Progenitor cell of endocrine pancreas (in vitro differentiated cells): Measurements from ENCODE around the gene OR2J1. TPM values are rescaled to one million over a fixed set of nuclear protein-coding genes. Genes with fewer than 3 reads are reported as not detected.
"Not testable (repeated sequence)": the region's sequence is repeated elsewhere in the genome, so short reads cannot be mapped to it uniquely, and the experiment has no call there.

Experiments
- DNase-seq: peaks from one replicate; pipeline ENCODE4 v3.0.0; 2021; ENCODE audit warnings: low spot score; ENCODE audit not compliant: unreplicated experiment
- H3K27ac Mint-ChIP-seq: 2 replicates; pipeline ENCODE4 v1.8.0; 2021; ENCODE audit warnings: mild to moderate bottlenecking, moderate library complexity, mixed read lengths
- H3K27me3 Mint-ChIP-seq: 2 replicates; pipeline ENCODE4 v1.8.0; 2021; ENCODE audit warnings: mixed read lengths
- H3K36me3 Mint-ChIP-seq: 2 replicates; pipeline ENCODE4 v1.8.0; 2022; ENCODE audit warnings: mixed read lengths; ENCODE audit not compliant: insufficient read depth
- H3K4me1 Mint-ChIP-seq: 2 replicates; pipeline ENCODE4 v1.8.0; 2021; ENCODE audit warnings: low read depth, mixed read lengths
- H3K4me3 Mint-ChIP-seq: 2 replicates; pipeline ENCODE4 v1.8.0; 2021; ENCODE audit warnings: low read depth, mild to moderate bottlenecking, moderate library complexity, mixed read lengths
- H3K9me3 Mint-ChIP-seq: 2 replicates; pipeline ENCODE4 v1.8.0; 2021; ENCODE audit warnings: low read depth, mixed read lengths
- total RNA-seq: library from RNA; stranded (reverse); gene quantifications from 2 replicates; pipeline ENCODE4 v1.2.1, GENCODE V29; 2021
- TF ChIP-seq, protein P1 (sequence below): fragments of 200-600 bp; sonication (generic); IDR thresholded peaks from one replicate; pipeline ENCODE4 v1.5.0; 2021; ENCODE audit warnings: antibody characterized with exemption, mild to moderate bottlenecking; ENCODE audit not compliant: unreplicated experiment

Gene OR2J1
- total RNA-seq, 1 donor from 2014 or later, result not detected

DNA sequence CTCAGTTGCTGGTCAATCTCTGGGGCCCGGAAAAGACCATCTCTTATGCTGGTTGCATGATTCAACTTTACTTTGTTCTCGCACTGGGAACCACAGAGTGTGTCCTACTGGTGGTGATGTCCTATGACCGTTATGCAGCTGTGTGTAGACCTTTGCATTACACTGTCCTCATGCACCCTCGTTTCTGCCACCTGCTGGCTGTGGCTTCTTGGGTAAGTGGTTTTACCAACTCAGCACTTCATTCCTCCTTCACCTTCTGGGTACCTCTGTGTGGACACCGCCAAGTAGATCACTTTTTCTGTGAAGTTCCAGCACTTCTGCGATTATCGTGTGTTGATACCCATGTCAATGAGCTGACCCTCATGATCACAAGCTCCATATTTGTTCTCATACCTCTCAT is 12.8 kb downstream of the OR2J1 start:
- H3K4me1 Mint-ChIP-seq, result peaks cover 9% of the 10 kb centered on the region
- no peak for DNase-seq
- TF ChIP-seq, protein P1, sequence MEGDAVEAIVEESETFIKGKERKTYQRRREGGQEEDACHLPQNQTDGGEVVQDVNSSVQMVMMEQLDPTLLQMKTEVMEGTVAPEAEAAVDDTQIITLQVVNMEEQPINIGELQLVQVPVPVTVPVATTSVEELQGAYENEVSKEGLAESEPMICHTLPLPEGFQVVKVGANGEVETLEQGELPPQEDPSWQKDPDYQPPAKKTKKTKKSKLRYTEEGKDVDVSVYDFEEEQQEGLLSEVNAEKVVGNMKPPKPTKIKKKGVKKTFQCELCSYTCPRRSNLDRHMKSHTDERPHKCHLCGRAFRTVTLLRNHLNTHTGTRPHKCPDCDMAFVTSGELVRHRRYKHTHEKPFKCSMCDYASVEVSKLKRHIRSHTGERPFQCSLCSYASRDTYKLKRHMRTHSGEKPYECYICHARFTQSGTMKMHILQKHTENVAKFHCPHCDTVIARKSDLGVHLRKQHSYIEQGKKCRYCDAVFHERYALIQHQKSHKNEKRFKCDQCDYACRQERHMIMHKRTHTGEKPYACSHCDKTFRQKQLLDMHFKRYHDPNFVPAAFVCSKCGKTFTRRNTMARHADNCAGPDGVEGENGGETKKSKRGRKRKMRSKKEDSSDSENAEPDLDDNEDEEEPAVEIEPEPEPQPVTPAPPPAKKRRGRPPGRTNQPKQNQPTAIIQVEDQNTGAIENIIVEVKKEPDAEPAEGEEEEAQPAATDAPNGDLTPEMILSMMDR, result no peak

DNA sequence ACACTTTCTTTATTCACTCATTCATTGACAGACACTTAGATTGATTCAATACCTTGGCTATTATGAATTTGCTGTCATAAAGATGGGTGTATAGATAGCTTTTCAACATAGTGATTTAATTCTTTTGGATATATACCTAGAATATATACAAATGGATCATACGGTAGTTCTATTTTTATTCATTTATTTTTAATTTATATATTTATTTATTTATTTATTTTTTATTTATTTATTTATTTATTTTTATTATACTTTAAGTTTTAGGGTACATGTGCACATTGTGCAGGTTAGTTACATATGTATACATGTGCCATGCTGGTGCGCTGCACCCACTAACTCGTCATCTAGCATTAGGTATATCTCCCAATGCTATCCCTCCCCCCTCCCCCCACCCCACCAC is 15.7 kb downstream of the OR2J1 start:
- not testable (repeated sequence) for H3K4me1 Mint-ChIP-seq, H3K4me3 Mint-ChIP-seq, H3K27ac Mint-ChIP-seq, H3K9me3 Mint-ChIP-seq, H3K36me3 Mint-ChIP-seq, DNase-seq
- peaks cover 11% of the 10 kb centered on the region for H3K27me3 Mint-ChIP-seq

More for the DNA sequence above, 12.8 kb downstream of the OR2J1 start:
- Mint-ChIP-seq H3K9me3 (no peaks in the 10 kb centered on the region), H3K27ac (no peak overlapping the region), H3K4me3 (no peak overlapping the region), H3K27me3 (peaks cover 11% of the 10 kb centered on the region), H3K36me3 (no peaks in the 10 kb centered on the region)

DNA sequence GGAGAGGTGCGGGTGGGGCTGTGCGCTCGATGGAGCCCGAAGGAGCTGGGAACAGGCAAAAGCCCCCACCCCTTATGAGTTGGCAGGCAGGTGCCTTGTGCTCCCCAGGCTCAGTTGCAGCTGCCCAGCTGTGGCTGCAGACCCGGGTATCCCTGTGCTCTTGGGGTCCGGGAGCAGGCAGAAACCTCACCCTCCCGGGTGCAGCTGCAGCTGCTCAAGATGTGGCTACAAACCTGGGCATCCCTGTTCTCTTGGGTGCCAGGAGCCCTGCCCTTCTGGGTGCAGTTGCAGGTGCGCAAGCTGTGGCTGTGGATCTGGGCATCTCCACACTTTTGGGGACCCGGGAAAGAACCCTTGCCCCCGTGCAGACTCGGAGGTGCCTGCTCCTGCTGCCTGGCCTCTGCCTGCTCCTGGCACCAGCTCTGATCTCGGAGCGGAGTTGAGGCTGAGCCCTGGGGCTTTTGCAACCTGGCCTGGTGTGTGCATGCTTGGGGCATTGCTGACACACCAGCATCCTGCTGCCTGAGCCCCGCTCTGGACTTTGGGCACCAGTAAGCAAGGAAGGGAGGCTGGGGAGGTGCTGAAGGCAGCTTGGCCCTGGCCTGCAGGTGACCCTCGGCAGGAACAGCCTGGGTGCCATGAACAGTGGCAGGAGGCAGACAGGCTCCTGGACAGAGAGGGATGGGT is 30.2 kb downstream of the OR2J1 start:
- Mint-ChIP-seq H3K27ac (no peak overlapping the region), H3K36me3 (no peaks in the 10 kb centered on the region), H3K27me3 (peaks cover 12% of the 10 kb centered on the region), H3K9me3 (no peaks in the 10 kb centered on the region), H3K4me1 (no peaks in the 10 kb centered on the region), H3K4me3 (no peak overlapping the region)
- TF ChIP-seq, protein P1, result no peak
- DNase-seq, result no peak

DNA sequence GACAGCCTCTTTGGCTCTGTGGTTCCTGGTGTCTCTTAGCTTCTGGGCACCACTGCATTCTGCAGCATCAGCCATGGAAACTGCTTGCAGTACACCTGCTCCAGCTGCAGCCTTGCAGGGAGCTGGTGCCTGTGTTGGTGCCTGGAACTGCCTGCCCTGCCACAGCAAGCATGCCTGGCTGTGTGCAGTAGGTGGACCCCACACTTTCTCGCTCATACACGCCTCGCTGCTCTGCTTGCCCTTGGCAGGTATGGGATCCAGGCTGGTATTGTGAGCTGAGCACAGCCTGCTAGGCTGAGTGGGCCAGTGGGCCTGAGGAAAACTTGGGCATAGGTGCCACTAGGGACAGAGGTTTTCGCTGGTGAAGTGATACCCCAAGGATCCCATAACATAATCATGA is 31.4 kb downstream of the OR2J1 start:
- no peaks in the 10 kb centered on the region for H3K9me3 Mint-ChIP-seq
- H3K27me3 Mint-ChIP-seq, result peaks cover 12% of the 10 kb centered on the region
- DNase-seq, result no peak
- H3K36me3 Mint-ChIP-seq, result no peaks in the 10 kb centered on the region
- no peaks in the 10 kb centered on the region for H3K4me1 Mint-ChIP-seq
- H3K27ac Mint-ChIP-seq, result no peak overlapping the region
- no peak overlapping the region for H3K4me3 Mint-ChIP-seq
- TF ChIP-seq, protein P1, result no peak

DNA sequence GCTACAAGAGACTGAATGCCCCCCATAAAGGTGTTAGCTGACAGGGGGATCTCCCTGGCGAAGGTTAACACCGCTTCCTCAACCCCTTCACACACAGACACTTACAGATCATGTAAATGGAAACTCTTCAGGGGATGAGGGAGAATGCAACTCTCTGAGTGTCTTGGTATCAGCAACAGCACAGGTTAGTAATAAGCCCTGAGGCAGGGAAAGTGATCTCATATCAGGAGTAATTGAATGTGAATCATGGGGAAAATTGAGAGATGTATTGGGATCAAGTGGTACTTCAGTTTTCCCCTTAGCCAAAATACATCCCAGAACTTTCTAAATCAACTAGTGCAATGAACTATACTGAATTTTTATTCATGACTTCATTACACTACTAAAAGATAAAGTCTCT is 32.4 kb downstream of the OR2J1 start:
- Mint-ChIP-seq H3K27me3 (peaks cover 12% of the 10 kb centered on the region), H3K27ac (no peak overlapping the region), H3K4me1 (no peaks in the 10 kb centered on the region), H3K4me3 (no peak overlapping the region), H3K9me3 (no peaks in the 10 kb centered on the region), H3K36me3 (no peaks in the 10 kb centered on the region)
- no peak for DNase-seq
- TF ChIP-seq, protein P1, result no peak

DNA sequence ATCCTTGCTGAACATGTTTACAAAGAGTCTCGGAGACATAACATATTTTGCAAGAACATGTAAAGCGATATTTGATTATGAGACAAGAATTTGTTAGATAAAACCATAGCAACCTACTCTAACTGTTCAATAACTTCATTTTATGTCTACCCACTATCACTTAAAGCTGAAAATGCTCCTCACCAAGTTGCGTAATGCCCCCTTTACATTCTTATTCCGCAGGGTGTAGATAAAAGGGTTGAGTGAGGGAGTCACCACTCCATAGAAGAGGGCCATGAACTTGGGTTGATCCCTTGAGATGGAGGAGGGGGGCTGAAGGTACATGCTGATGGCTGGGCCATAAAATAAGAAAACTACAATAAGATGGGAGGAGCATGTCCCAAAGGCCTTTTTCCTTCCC is 38.4 kb downstream of the OR2J1 start:
- Mint-ChIP-seq H3K27ac (no peak overlapping the region), H3K4me1 (no peaks in the 10 kb centered on the region), H3K9me3 (peaks cover 3% of the 10 kb centered on the region), H3K36me3 (no peaks in the 10 kb centered on the region), H3K4me3 (no peak overlapping the region), H3K27me3 (no peaks in the 10 kb centered on the region)
- no peak for DNase-seq
- TF ChIP-seq, protein P1, result no peak
